CD4-positive, CD25-positive, alpha-beta regulatory T cell (primary cell): ENCODE results near the gene GMPR. TPM values are rescaled to one million over a fixed set of nuclear protein-coding genes. Genes with fewer than 3 reads are reported as not detected.
A peak's percentile ranks its signal among the peaks of the same experiment; 100 is the strongest.

Experiments
- ATAC-seq, 2 donors: fragments of 150-1000 bp; cut with Tn5 transposase; one replicate each; pipeline ENCODE4 v1.10.0; 2021; ENCODE audit warnings: low read depth in 2 of 2, moderate number of reproducible peaks in 2 of 2, moderate library complexity in 1 of 2
- DNase-seq, 3 donors: peaks; one replicate each; pipeline versions ENCODE4 v3.0.0 to v3.0.0-alpha.2; 2012 to 2022; ENCODE audit warnings: mixed read lengths in 1 of 3
- H3K27ac ChIP-seq: one replicate; pipeline ENCODE4 v1.7.0; 2013; ENCODE audit warnings: mild to moderate bottlenecking, low read length; ENCODE audit not compliant: insufficient read depth, poor library complexity, severe bottlenecking
- H3K27me3 ChIP-seq: one replicate; pipeline ENCODE4 v1.7.0; 2013; ENCODE audit warnings: low read length; ENCODE audit not compliant: control insufficient read depth, insufficient read depth
- H3K36me3 ChIP-seq: one replicate; pipeline ENCODE4 v1.7.0; 2013; ENCODE audit warnings: mild to moderate bottlenecking, low read length, moderate library complexity; ENCODE audit not compliant: control insufficient read depth, insufficient read depth
- H3K4me1 ChIP-seq: 2 replicates; pipeline ENCODE4 v1.7.0; 2013; ENCODE audit warnings: mild to moderate bottlenecking, low read length; ENCODE audit not compliant: insufficient read depth, control insufficient read depth, poor library complexity, severe bottlenecking
- H3K4me3 ChIP-seq: one replicate; pipeline ENCODE4 v1.7.0; 2013; ENCODE audit warnings: low read depth, mild to moderate bottlenecking, low read length, moderate library complexity
- H3K9me3 ChIP-seq, 2 experiments: 1 replicate in 1 of 2; 2 replicates in 1 of 2; pipeline ENCODE4 v1.7.0; 2013; ENCODE audit warnings: low read length in 2 of 2, mild to moderate bottlenecking in 1 of 2, moderate library complexity in 1 of 2; ENCODE audit not compliant: control insufficient read depth in 2 of 2
- H3K27ac Mint-ChIP-seq, 3 donors: one replicate each; pipeline ENCODE4 v1.8.0; 2020 to 2022; ENCODE audit warnings: mild to moderate bottlenecking in 3 of 3, mixed read lengths in 3 of 3, moderate library complexity in 2 of 3
- H3K27me3 Mint-ChIP-seq: one replicate; pipeline ENCODE4 v1.8.0; 2022; ENCODE audit warnings: mild to moderate bottlenecking, mixed read lengths
- H3K36me3 Mint-ChIP-seq: one replicate; pipeline ENCODE4 v1.8.0; 2020; ENCODE audit warnings: mixed read lengths
- H3K4me1 Mint-ChIP-seq, 4 donors: one replicate each; pipeline ENCODE4 v1.8.0; 2020 to 2022; ENCODE audit warnings: mixed read lengths in 4 of 4, mild to moderate bottlenecking in 1 of 4
- H3K4me3 Mint-ChIP-seq, 4 donors: one replicate each; pipeline ENCODE4 v1.8.0; 2020 to 2022; ENCODE audit warnings: mild to moderate bottlenecking in 4 of 4, mixed read lengths in 4 of 4, moderate library complexity in 3 of 4
- H3K9me3 Mint-ChIP-seq, 7 donors: one replicate each; pipeline ENCODE4 v1.8.0; 2020 to 2022; ENCODE audit warnings: mixed read lengths in 7 of 7, mild to moderate bottlenecking in 3 of 7, moderate library complexity in 2 of 7
- polyA plus RNA-seq, 4 donors: library from polyadenylated mRNA; unstranded; fragments of 300-500 nt; fragmentation: Illumina TruSeq; gene quantifications; one replicate each; pipeline ENCODE4 v1.2.3, GENCODE V29; 2021
- total RNA-seq: library from RNA; stranded (reverse); gene quantifications from one replicate; pipeline ENCODE4 v1.2.3, GENCODE V29; 2022

Gene GMPR
- total and polyA plus RNA-seq, 5 donors from 2014 or later: 1.3 to 1.8 TPM; not detected in 3

- Mint-ChIP-seq H3K27me3 (peaks cover 31% of the 10 kb centered on the region), H3K4me3 (no peak overlapping the region)
Observed at GRCh38 chr6:16201706-16202105, 36.7 kb upstream of the GMPR start.

DNA sequence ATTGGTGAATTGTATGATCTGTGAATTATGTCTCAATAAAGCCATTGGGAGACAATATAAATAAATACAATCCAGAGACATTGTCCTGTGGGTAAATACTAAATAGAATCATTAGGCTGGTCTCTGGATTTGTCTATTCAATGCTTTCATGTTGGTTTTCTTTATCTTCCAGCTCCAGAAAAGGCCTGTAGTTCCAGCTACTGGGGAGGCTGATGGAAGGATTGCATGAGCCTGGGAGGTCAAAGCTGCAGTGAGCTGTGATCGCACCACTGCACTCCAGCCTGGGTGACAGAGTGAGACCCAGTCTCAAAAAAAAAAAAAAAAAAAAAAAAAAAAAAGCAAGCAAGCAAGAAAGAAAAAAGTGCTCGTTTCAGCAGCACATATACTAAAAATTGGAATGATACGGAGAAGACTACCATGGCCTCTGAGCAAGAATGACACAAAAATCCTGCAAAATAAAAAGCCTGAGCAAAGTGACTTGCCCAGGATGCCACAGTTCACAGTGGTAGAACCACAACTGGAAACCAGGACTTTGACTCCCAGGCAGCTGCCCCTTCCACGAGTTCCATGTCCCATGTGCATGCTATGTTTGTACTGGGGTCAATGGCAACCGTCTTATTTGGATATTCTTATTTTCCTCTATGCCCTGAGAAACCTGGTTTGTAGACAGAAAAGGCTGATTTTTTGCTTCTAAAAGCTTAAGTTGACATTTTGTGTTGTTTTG is 33.6 kb upstream of the GMPR start:
- peaks cover 51% of the 10 kb centered on the region for H3K27me3 Mint-ChIP-seq
- no peak overlapping the region for H3K27ac Mint-ChIP-seq
- no peak overlapping the region for H3K27ac ChIP-seq
- H3K9me3 Mint-ChIP-seq: no peaks in the 10 kb centered on the region
- DNase-seq (no peak), ATAC-seq (no peak)
- H3K4me3 Mint-ChIP-seq: no peak overlapping the region
- no peak overlapping the region for H3K4me3 ChIP-seq
- no peaks in the 10 kb centered on the region for H3K36me3 ChIP-seq
- no peaks in the 10 kb centered on the region for H3K4me1 ChIP-seq
- H3K4me1 Mint-ChIP-seq: peaks cover 0 to 5% (median 1%) of the 10 kb centered on the region in 4 donors
- H3K9me3 ChIP-seq: no peaks in the 10 kb centered on the region
- no peaks in the 10 kb centered on the region for H3K27me3 ChIP-seq
- H3K36me3 Mint-ChIP-seq: no peaks in the 10 kb centered on the region

More at GRCh38 chr6:16201706-16202105, 36.7 kb upstream of the GMPR start:
- no peaks in the 10 kb centered on the region for H3K36me3 ChIP-seq
- peaks cover 0 to 2% (median 0%) of the 10 kb centered on the region in 7 donors for H3K9me3 Mint-ChIP-seq
- H3K27ac ChIP-seq: no peak overlapping the region
- H3K4me3 ChIP-seq: no peak overlapping the region
- H3K36me3 Mint-ChIP-seq: no peaks in the 10 kb centered on the region
- no peaks in the 10 kb centered on the region for H3K27me3 ChIP-seq
- H3K4me1 ChIP-seq: no peaks in the 10 kb centered on the region
- H3K9me3 ChIP-seq: no peaks in the 10 kb centered on the region
- peaks cover 0 to 5% (median 1%) of the 10 kb centered on the region in 4 donors for H3K4me1 Mint-ChIP-seq
- ATAC-seq (no peak), DNase-seq (no peak)
- no peak overlapping the region for H3K27ac Mint-ChIP-seq

DNA sequence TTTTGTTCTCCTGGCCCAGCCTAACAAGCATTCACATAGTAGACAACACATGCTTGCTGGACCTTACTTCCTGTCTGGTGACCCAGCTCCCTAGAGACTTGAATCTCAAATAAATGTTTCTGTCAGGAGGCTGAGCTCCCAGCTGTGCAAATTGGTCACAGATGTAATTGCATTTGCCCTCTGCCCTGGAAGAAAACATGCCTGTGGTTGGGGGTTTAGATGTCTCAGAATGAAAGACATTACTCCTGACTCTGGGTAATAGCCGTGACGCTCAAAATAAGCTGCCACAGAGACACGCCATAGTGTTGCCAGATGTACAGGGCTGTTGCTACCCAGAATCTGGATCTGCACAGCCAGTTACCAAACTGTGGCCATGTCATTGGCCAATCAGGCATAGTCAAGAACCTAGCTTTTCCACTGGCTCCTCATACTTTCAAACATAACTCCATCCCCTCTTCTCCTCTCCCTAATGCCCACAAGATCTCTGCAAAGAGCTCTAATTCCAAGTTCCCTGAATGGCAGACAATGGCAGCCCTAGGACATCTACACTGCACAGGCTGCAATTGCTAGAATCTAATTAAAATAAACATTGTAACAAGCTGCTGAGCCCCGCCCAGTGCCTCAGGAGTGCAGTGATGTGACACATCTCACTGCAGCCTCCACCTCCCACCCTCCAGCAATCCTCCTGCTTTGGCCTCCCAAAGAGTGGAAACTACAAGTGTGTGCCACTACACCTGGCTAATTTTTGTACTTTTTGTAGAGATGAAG is 32.8 kb upstream of the GMPR start:
- Histone ChIP-seq H3K4me1 (no peaks in the 10 kb centered on the region), H3K9me3 (no peaks in the 10 kb centered on the region), H3K27me3 (no peaks in the 10 kb centered on the region), H3K36me3 (no peaks in the 10 kb centered on the region), H3K27ac (no peak overlapping the region), H3K4me3 (no peak overlapping the region)
- H3K27me3 Mint-ChIP-seq: peaks cover 51% of the 10 kb centered on the region
- H3K27ac Mint-ChIP-seq: no peak overlapping the region
- no peaks in the 10 kb centered on the region for H3K9me3 Mint-ChIP-seq
- H3K4me1 Mint-ChIP-seq: peaks cover 0 to 5% (median 1%) of the 10 kb centered on the region in 4 donors
- no peaks in the 10 kb centered on the region for H3K36me3 Mint-ChIP-seq
- H3K4me3 Mint-ChIP-seq: no peak overlapping the region
- DNase-seq (no peak), ATAC-seq (no peak)

DNA sequence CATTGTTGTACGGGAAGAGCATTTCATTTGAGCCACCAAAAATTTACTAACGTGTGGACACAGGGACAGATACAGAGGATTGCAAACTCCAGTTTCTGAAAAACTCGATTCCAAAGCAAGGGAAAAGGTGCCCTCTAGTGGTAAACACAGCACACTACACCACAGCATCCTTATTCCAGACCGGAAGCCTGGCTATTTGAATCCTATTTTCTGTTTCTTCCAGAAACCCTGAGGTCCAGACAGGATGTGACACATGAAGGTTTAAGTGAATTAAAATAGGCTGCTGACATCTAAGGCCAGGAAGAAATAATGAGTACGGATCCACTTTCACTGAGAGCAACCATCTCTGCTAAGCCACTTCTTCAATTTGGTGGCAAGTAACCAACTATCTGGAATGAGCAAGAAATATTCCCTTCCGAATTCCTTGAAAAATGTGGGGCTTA is 31.8 kb upstream of the GMPR start:
- Mint-ChIP-seq H3K4me3 (no peak overlapping the region), H3K36me3 (no peaks in the 10 kb centered on the region), H3K27ac (no peak overlapping the region), H3K4me1 (peaks cover 0 to 5% (median 1%) of the 10 kb centered on the region in 4 donors), H3K27me3 (peaks cover 46% of the 10 kb centered on the region), H3K9me3 (no peaks in the 10 kb centered on the region)
- H3K27me3 ChIP-seq: no peaks in the 10 kb centered on the region
- no peaks in the 10 kb centered on the region for H3K9me3 ChIP-seq
- H3K27ac ChIP-seq: no peak overlapping the region
- H3K4me3 ChIP-seq: no peak overlapping the region
- H3K36me3 ChIP-seq: no peaks in the 10 kb centered on the region
- peak in 1 of 2 donors; percentile 53 for ATAC-seq
- no peaks in the 10 kb centered on the region for H3K4me1 ChIP-seq
- peak; percentile 17 to 52 (median 49) for DNase-seq

DNA sequence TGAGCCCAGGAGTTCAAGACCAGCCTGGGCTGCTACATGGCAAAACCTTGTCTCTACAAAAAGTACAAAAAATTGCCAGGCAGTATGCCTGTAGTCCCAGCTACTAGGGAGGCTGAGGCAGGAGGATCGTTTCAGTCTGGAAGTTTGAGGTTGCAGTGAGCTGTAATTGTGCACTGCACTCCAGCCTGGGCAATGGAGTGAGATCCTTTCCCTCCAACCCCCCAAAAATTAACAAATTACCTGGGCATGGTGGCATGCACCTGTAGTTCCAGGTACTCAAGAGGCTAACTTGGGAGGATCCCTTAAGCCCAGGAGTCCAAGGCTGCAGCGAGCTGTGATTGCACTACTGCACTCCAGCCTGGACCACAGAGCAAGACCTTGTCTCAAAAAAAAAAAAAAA is 29.4 kb upstream of the GMPR start:
- no peak overlapping the region for H3K4me3 ChIP-seq
- H3K4me3 Mint-ChIP-seq: no peak overlapping the region
- H3K27me3 ChIP-seq: peaks cover 1% of the 10 kb centered on the region
- ATAC-seq: no peak
- no peak overlapping the region for H3K27ac ChIP-seq
- H3K36me3 Mint-ChIP-seq: no peaks in the 10 kb centered on the region
- no peak for DNase-seq
- H3K36me3 ChIP-seq: no peaks in the 10 kb centered on the region
- peaks cover 0 to 5% (median 1%) of the 10 kb centered on the region in 4 donors for H3K4me1 Mint-ChIP-seq
- no peaks in the 10 kb centered on the region for H3K4me1 ChIP-seq
- no peak overlapping the region for H3K27ac Mint-ChIP-seq
- H3K9me3 Mint-ChIP-seq: no peaks in the 10 kb centered on the region
- no peaks in the 10 kb centered on the region for H3K9me3 ChIP-seq
- H3K27me3 Mint-ChIP-seq: peaks cover 45% of the 10 kb centered on the region

- H3K27me3 Mint-ChIP-seq: peaks cover 51% of the 10 kb centered on the region
- peaks cover 0 to 5% (median 1%) of the 10 kb centered on the region in 4 donors for H3K4me1 Mint-ChIP-seq
- DNase-seq (no peak), ATAC-seq (no peak)
- Histone ChIP-seq H3K4me1 (no peaks in the 10 kb centered on the region), H3K27ac (no peak overlapping the region), H3K36me3 (no peaks in the 10 kb centered on the region), H3K27me3 (peaks cover 1% of the 10 kb centered on the region), H3K9me3 (no peaks in the 10 kb centered on the region), H3K4me3 (no peak overlapping the region)
- H3K4me3 Mint-ChIP-seq: no peak overlapping the region
- no peak overlapping the region for H3K27ac Mint-ChIP-seq
- no peaks in the 10 kb centered on the region for H3K36me3 Mint-ChIP-seq
- no peaks in the 10 kb centered on the region for H3K9me3 Mint-ChIP-seq
Observed at GRCh38 chr6:16209539-16209938, 28.8 kb upstream of the GMPR start.

DNA sequence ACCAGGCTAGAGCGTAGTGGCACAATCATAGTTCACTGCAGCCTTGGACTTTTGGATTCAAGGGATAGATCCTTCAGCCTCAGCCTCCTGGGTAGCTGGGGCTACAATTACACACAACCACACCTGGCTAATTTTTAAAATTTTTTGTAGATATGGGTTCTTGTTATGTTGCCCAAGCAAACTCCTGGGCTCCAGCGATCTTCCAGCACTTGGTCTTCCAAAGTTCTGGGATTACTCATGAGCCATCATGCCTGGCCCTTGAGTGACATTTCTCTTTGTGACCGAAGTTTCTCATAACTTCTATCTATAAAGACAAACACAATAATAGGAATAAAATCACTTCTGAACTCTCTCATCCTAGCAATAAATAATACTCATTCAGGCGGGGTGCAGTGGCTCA is 26.1 kb upstream of the GMPR start:
- Histone ChIP-seq H3K36me3 (no peaks in the 10 kb centered on the region), H3K4me1 (no peaks in the 10 kb centered on the region), H3K9me3 (no peaks in the 10 kb centered on the region), H3K27ac (no peak overlapping the region), H3K4me3 (no peak overlapping the region), H3K27me3 (peaks cover 3% of the 10 kb centered on the region)
- H3K9me3 Mint-ChIP-seq: no peaks in the 10 kb centered on the region
- H3K27me3 Mint-ChIP-seq: peaks cover 48% of the 10 kb centered on the region
- H3K4me1 Mint-ChIP-seq: no peaks in the 10 kb centered on the region
- ATAC-seq (no peak), DNase-seq (no peak)
- H3K4me3 Mint-ChIP-seq: no peak overlapping the region
- H3K36me3 Mint-ChIP-seq: no peaks in the 10 kb centered on the region
- no peak overlapping the region for H3K27ac Mint-ChIP-seq
